ENCODE results near the gene SERPIND1. TPM values are rescaled to one million over a fixed set of nuclear protein-coding genes. Genes with fewer than 3 reads are reported as not detected.

Gene SERPIND1
- total RNA-seq, 2 donors from 2014 or later = not detected

DNA sequence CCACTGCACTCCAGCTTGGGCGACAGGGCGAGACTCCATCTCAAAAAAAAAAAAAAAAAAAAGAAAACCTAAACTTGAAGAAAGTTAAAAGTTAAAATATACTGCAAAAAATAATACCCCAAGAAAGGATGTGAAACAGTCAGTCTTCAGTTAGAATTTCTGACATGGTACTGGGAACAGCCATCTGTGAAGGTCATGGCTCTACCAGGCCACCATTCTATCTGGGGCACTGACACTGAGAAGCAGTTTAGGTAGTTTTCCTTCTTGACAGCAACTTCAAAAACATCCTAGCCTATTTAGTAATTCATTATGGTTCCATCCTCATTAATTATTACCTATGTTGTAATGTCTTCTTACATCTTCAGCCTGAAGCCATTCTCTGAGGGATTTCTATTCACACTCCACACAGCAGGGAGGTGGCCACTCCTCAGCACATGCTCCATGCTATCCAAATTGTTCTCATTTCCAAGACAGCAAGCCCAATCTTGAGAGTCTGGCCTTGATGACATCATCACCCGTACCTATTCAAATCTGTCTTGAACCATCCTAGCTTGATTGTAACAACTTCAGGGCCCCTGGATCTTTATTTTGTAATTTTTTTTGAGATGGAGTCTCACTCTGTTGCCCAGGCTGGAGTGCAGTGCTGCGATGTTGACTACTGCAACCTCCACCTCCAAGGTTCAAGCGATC is 38.2 kb downstream of the SERPIND1 start:
- ATAC-seq = no peak
- TF ChIP-seq, protein P1, sequence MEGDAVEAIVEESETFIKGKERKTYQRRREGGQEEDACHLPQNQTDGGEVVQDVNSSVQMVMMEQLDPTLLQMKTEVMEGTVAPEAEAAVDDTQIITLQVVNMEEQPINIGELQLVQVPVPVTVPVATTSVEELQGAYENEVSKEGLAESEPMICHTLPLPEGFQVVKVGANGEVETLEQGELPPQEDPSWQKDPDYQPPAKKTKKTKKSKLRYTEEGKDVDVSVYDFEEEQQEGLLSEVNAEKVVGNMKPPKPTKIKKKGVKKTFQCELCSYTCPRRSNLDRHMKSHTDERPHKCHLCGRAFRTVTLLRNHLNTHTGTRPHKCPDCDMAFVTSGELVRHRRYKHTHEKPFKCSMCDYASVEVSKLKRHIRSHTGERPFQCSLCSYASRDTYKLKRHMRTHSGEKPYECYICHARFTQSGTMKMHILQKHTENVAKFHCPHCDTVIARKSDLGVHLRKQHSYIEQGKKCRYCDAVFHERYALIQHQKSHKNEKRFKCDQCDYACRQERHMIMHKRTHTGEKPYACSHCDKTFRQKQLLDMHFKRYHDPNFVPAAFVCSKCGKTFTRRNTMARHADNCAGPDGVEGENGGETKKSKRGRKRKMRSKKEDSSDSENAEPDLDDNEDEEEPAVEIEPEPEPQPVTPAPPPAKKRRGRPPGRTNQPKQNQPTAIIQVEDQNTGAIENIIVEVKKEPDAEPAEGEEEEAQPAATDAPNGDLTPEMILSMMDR (IDR thresholded peaks at IDR 0.05) = no peak
- no peak for TF ChIP-seq POLR2A (IDR thresholded peaks at IDR 0.05)

DNA sequence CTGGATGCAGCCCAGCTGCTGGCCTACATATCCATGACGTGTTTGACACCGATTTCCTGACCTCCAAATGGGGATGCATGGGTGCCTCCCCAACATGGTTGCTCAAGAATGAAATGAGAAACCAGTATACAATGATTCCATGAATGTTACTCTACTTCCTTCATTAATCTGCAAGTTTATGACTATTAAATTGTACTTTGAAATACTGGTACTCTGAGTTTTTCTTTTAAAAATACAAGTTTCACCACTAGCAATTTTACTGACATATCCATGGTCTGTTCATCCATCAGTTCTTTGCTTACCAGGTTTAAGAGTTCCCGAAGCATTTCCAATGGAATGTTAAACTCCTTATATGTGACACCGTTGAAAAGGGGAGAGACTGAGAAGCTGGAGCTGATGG is 39.1 kb downstream of the SERPIND1 start:
- 89 to 94% methylated on average over 4 of the region's 4 CpGs for WGBS, 2 donors
- TF ChIP-seq, protein P1 (IDR thresholded peaks at IDR 0.05) = no peak
- no peak for TF ChIP-seq POLR2A (IDR thresholded peaks at IDR 0.05)
- H3K9me3 ChIP-seq = no peaks in the 10 kb centered on the region
- no peaks in the 10 kb centered on the region for H3K27me3 ChIP-seq
- peaks cover 0 to 17% of the 10 kb centered on the region in 2 donors for H3K36me3 ChIP-seq (replicated peaks in 1 of 2; ENCODE audit: insufficient read depth in 1 of 2, low read depth in 2 of 2)
- intact Hi-C loops (cut with DNase I) = no loop called here
- ATAC-seq (no peak), DNase-seq (no peak)
- H3K27ac ChIP-seq = no peak overlapping the region
- no peak overlapping the region for H3K4me3 ChIP-seq
- no peaks in the 10 kb centered on the region for H3K4me1 ChIP-seq

More for the DNA sequence above, 38.2 kb downstream of the SERPIND1 start:
- H3K27ac ChIP-seq = no peak overlapping the region
- no peaks in the 10 kb centered on the region for H3K4me1 ChIP-seq
- H3K27me3 ChIP-seq = no peaks in the 10 kb centered on the region
- no peaks in the 10 kb centered on the region for H3K9me3 ChIP-seq
- H3K36me3 ChIP-seq (replicated peaks in 1 of 2; ENCODE audit: insufficient read depth in 1 of 2, low read depth in 2 of 2) = peaks cover 0 to 17% of the 10 kb centered on the region in 2 donors
- no peak for DNase-seq
- WGBS, 2 donors = 98 to 100% methylated on average over 3 to 5 of the region's 5 CpGs
- intact Hi-C loops (cut with DNase I) = no loop called here
- no peak overlapping the region for H3K4me3 ChIP-seq

DNA sequence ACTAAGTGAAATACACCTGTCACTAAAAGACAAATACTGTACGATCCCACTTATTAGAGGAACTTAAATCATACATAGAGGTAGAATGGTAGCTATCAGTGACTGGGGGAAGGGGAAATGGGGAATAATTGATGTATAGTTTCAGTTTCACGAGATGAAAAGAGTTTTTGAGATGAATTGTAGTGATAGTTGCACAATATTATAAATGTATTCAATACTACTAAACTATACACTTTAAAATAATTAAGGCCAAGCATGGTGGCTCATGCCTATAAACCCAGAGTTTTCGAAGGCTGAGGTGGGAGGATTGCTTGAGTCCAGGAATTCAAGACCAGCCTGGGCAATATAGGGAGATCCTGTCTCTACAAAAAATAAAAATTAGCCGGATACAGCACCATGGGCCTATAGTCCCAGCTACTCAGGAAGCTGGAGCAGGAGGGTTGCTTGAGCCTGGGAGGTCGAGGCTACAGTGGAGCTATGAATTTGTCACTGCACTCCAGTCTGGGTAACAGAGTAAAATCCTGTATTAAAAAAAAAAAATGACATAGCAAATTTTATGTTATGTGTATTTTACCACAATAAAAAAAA is 40.4 kb downstream of the SERPIND1 start:
- Histone ChIP-seq H3K4me3 (no peak overlapping the region), H3K4me1 (no peaks in the 10 kb centered on the region), H3K36me3 (replicated peaks in 1 of 2; ENCODE audit: insufficient read depth in 1 of 2, low read depth in 2 of 2) (peaks cover 0 to 24% of the 10 kb centered on the region in 2 donors), H3K9me3 (no peaks in the 10 kb centered on the region), H3K27ac (no peak overlapping the region), H3K27me3 (no peaks in the 10 kb centered on the region)
- WGBS, 2 donors = 86 to 90% methylated on average over 5 of the region's 5 CpGs
- no peak for DNase-seq
- no peak for ATAC-seq
- intact Hi-C loops (cut with DNase I) = no loop called here
- TF ChIP-seq, protein P1 (IDR thresholded peaks at IDR 0.05) = no peak
- TF ChIP-seq POLR2A (IDR thresholded peaks at IDR 0.05) = no peak

DNA sequence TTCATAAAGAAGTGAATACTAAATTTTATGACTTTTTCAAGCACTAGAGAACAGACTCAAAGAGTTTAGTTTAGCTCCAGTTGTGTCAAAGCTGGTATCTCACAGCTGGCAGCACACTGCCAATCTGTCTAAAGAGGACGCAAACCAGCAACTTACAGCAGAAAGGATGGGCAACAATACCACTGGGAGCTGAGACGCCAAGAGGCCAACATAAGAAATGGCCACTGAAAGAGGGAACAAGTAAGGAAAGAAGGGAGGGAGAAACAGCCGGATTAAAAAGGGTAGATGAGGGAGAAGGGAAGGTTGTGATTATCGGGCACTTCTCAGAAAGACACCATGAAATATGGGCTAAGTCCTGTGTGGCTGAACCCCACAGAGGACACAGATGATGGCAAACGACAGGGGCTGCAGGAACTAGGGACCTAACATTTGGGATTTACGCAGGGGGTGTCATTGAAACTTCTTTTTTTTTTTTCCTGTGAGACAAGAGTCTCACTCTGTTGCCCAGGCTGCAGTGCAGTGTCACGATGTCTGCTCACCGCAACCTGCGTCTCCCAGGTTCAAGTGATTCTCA is 41.7 kb downstream of the SERPIND1 start:
- intact Hi-C loops (cut with DNase I) = no loop called here
- Histone ChIP-seq H3K4me1 (no peaks in the 10 kb centered on the region), H3K9me3 (no peaks in the 10 kb centered on the region), H3K27me3 (no peaks in the 10 kb centered on the region), H3K27ac (no peak overlapping the region), H3K4me3 (no peak overlapping the region), H3K36me3 (replicated peaks in 1 of 2; ENCODE audit: insufficient read depth in 1 of 2, low read depth in 2 of 2) (peaks cover 0 to 26% of the 10 kb centered on the region in 2 donors)
- ATAC-seq (no peak), DNase-seq (no peak)
- TF ChIP-seq, protein P1 (IDR thresholded peaks at IDR 0.05) = no peak
- TF ChIP-seq POLR2A (IDR thresholded peaks at IDR 0.05) = no peak
- 90 to 93% methylated on average over 9 of the region's 9 CpGs for WGBS, 2 donors
